ENCODE measurements around the gene RUNDC1.

DNA sequence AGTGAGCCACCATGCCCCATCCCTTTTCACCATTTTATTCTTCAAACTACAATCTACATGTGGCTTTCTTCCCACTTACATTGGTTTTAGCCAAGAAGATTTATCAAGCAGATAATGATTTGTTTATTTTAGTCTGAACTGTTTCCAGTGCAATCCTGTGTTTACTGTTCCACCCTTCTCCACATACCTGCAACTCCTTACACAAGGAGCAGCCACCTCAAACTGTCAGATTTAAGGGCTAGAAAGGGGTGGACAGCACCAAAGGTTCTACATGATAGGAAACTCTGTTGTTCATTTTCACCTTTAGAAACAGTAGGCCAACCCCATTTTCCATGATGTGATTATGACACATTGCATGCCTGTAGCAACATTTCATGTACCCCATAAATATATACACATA, 1.9 kb downstream of the RUNDC1 start:
- no peak for TF ChIP-seq YY1 (IDR thresholded peaks at IDR 0.05; ENCODE audit: low read depth, low read length)
- TF ChIP-seq, protein P1, sequence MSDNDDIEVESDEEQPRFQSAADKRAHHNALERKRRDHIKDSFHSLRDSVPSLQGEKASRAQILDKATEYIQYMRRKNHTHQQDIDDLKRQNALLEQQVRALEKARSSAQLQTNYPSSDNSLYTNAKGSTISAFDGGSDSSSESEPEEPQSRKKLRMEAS (IDR thresholded peaks at IDR 0.05) = no peak
- TF ChIP-seq RAD21 (IDR thresholded peaks at IDR 0.05 in 1 of 2, conservative IDR thresholded peaks at IDR 0.05 in 1 of 2; ENCODE audit: low read depth in 2 of 2, low read length in 2 of 2) = no peak
- TF ChIP-seq EP300 (IDR thresholded peaks at IDR 0.05; ENCODE audit: borderline replicate concordance in 1 of 2, low read depth in 2 of 2, low read length in 2 of 2) = no peak
- TF ChIP-seq SIN3A (conservative IDR thresholded peaks at IDR 0.05 in 1 of 2, IDR thresholded peaks at IDR 0.05 in 1 of 2; ENCODE audit: low read depth in 1 of 2, low read length in 2 of 2) = no peak
- no peak for TF ChIP-seq POLR2A (IDR thresholded peaks at IDR 0.05; ENCODE audit: control extremely low read depth in 1 of 2, low read depth in 2 of 2, low read length in 2 of 2)
- TF ChIP-seq EZH2 (IDR thresholded peaks at IDR 0.05; ENCODE audit: low read depth, low read length, severe bottlenecking) = no peak
- no peak for TF ChIP-seq ZNF274 (IDR thresholded peaks at IDR 0.05; ENCODE audit: borderline replicate concordance, extremely low read depth, low read length)
- TF ChIP-seq, protein P2, sequence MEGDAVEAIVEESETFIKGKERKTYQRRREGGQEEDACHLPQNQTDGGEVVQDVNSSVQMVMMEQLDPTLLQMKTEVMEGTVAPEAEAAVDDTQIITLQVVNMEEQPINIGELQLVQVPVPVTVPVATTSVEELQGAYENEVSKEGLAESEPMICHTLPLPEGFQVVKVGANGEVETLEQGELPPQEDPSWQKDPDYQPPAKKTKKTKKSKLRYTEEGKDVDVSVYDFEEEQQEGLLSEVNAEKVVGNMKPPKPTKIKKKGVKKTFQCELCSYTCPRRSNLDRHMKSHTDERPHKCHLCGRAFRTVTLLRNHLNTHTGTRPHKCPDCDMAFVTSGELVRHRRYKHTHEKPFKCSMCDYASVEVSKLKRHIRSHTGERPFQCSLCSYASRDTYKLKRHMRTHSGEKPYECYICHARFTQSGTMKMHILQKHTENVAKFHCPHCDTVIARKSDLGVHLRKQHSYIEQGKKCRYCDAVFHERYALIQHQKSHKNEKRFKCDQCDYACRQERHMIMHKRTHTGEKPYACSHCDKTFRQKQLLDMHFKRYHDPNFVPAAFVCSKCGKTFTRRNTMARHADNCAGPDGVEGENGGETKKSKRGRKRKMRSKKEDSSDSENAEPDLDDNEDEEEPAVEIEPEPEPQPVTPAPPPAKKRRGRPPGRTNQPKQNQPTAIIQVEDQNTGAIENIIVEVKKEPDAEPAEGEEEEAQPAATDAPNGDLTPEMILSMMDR (IDR thresholded peaks at IDR 0.05; ENCODE audit: control extremely low read depth in 1 of 3, insufficient read depth in 1 of 3, low read depth in 1 of 3, low read length in 3 of 3) = no peak
- TF ChIP-seq TEAD4 (IDR thresholded peaks at IDR 0.05; ENCODE audit: low read depth, low read length) = no peak
- no peak for TF ChIP-seq TAF1 (IDR thresholded peaks at IDR 0.05; ENCODE audit: low read depth, low read length)
- TF ChIP-seq RBBP5 (IDR thresholded peaks at IDR 0.05; ENCODE audit: borderline replicate concordance, low read depth, low read length) = no peak
- TF ChIP-seq POLR2AphosphoS5 (IDR thresholded peaks at IDR 0.05; ENCODE audit: low read depth, low read length) = no peak
